A673 (cell line): ENCODE data around the gene C10orf143. TPM values are rescaled to one million over a fixed set of nuclear protein-coding genes. Genes with fewer than 3 reads are reported as not detected.
"Not testable (repeated sequence)": the region's sequence is repeated elsewhere in the genome, so short reads cannot be mapped to it uniquely, and the experiment has no call there.

Experiments
- BruUV-seq: library from RNA; stranded (reverse); fragments of 400-500 nt; replicated peaks from 2 replicates; lab custom pipeline; 2021; lab: Mats Ljungman, UMichigan
- CTCF ChIA-PET: fragments of 300-600 bp; sonication (Branson Sonifier 250); formaldehyde crosslinking; loops from one replicate; lab custom pipeline; 2022; ENCODE audit warnings: antibody characterized with exemption; lab: Charles Lee
- POLR2A ChIA-PET: fragments of 300-600 bp; sonication (Branson Sonifier 250); formaldehyde crosslinking; loops from one replicate; lab custom pipeline; 2022; ENCODE audit warnings: antibody characterized with exemption; ENCODE audit not compliant: low non-redundant PET; lab: Charles Lee
- DNase-seq: peaks from one replicate; pipeline ENCODE4 v3.0.0-alpha.2; 2015; ENCODE audit warnings: low spot score
- H3K27ac ChIP-seq: fragments of 200-600 bp; sonication (generic); 2 replicates; pipeline ENCODE4 v1.5.1; 2016; ENCODE audit warnings: mixed run types, low read depth, mild to moderate bottlenecking, mixed read lengths, antibody characterized with exemption, low read length; ENCODE audit not compliant: poor library complexity, severe bottlenecking
- H3K27me3 ChIP-seq: fragments of 200-600 bp; sonication (generic); replicated peaks from 2 replicates; pipeline ENCODE4 v1.6.1; 2017; ENCODE audit warnings: mixed run types, low read depth, mild to moderate bottlenecking, mixed read lengths, antibody characterized with exemption, low read length; ENCODE audit not compliant: insufficient read depth, poor library complexity
- H3K36me3 ChIP-seq: fragments of 200-600 bp; sonication (generic); 2 replicates; pipeline ENCODE4 v1.6.1; 2016; ENCODE audit warnings: mixed run types, mild to moderate bottlenecking, mixed read lengths, antibody characterized with exemption, low read length; ENCODE audit not compliant: insufficient read depth, poor library complexity, severe bottlenecking
- H3K4me1 ChIP-seq: fragments of 200-600 bp; sonication (generic); 2 replicates; pipeline ENCODE4 v1.6.1; 2017; ENCODE audit warnings: mixed run types, mild to moderate bottlenecking, mixed read lengths, antibody characterized with exemption, low read length; ENCODE audit not compliant: insufficient read depth, poor library complexity, severe bottlenecking
- H3K4me3 ChIP-seq: fragments of 200-600 bp; sonication (generic); 2 replicates; pipeline ENCODE4 v1.5.1; 2016; ENCODE audit warnings: low read depth, mixed run types, mild to moderate bottlenecking, mixed read lengths, low read length; ENCODE audit not compliant: poor library complexity, severe bottlenecking
- H3K9me3 ChIP-seq: fragments of 200-600 bp; sonication (generic); 2 replicates; pipeline ENCODE4 v1.6.1; 2016; ENCODE audit warnings: mixed run types, low read depth, mild to moderate bottlenecking, mixed read lengths, antibody characterized with exemption, low read length; ENCODE audit not compliant: poor library complexity, severe bottlenecking
- EZH2 ChIP-seq: fragments of 200-600 bp; sonication (generic); IDR thresholded peaks from 2 replicates; pipeline ENCODE4 v1.6.1; 2017; ENCODE audit warnings: borderline replicate concordance, low read depth, mild to moderate bottlenecking, mixed read lengths, antibody characterized with exemption, low read length; ENCODE audit not compliant: poor library complexity, severe bottlenecking
- intact Hi-C: fragments of 100-400 bp; cut with micrococcal nuclease; formaldehyde crosslinking; loops from one replicate; pipeline ENCODE4 v1.10.0; 2022; ENCODE audit not compliant: unreplicated experiment
- total RNA-seq: library from RNA; stranded (reverse); gene quantifications from 2 replicates; pipeline ENCODE4 v1.2.3, GENCODE V29; 2021
- TF ChIP-seq, protein P1 (sequence below): fragments of 300-800, 200-600 bp; sonication (generic); conservative IDR thresholded peaks from 2 replicates; pipeline ENCODE4 v1.5.1; 2017; ENCODE audit warnings: low read depth, mild to moderate bottlenecking, antibody characterized with exemption, low read length, moderate library complexity, mixed read lengths

Gene C10orf143
- total RNA-seq, 1 experiment from 2014 or later = 1.8 TPM

DNA sequence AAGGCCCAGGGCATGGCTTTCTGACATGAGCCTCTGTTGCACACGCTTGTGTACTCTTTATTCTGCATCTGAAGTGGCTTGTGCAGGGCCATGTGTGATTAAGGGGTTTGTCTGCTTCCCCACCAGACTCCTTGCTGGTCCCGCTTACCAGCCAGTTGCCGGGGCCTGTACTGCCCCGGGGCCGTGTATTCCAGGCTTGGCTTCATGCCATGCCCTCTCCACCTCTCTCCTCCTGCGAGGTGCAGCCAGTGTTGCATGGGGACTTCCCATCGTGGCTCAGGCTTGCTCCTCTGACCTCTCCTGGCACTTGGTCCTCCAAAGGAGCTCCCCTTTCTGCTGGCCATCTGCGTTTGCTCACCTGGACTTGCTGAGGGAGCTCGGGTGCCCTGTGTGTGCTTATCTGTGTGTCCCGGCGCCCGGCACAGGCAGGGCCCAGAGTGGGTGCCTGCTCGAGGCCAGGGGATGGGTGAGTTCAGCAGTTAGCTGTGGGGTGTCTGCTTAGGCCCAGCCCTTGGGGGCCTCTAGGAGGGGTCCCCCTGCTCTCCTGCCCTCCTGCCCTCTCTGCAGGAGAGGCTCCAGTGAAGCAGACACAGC, 11.0 kb upstream of the C10orf143 start:
- no peaks in the 10 kb centered on the region for H3K4me1 ChIP-seq
- POLR2A ChIA-PET = no interaction called here
- no peak for DNase-seq
- no peak overlapping the region for H3K4me3 ChIP-seq
- no TSS peak for BruUV-seq
- no peaks in the 10 kb centered on the region for H3K36me3 ChIP-seq
- CTCF ChIA-PET = no interaction called here
- H3K9me3 ChIP-seq = no peaks in the 10 kb centered on the region
- H3K27me3 ChIP-seq = no peaks in the 10 kb centered on the region
- H3K27ac ChIP-seq = no peak overlapping the region
- no peak for TF ChIP-seq EZH2
- TF ChIP-seq, protein P1, sequence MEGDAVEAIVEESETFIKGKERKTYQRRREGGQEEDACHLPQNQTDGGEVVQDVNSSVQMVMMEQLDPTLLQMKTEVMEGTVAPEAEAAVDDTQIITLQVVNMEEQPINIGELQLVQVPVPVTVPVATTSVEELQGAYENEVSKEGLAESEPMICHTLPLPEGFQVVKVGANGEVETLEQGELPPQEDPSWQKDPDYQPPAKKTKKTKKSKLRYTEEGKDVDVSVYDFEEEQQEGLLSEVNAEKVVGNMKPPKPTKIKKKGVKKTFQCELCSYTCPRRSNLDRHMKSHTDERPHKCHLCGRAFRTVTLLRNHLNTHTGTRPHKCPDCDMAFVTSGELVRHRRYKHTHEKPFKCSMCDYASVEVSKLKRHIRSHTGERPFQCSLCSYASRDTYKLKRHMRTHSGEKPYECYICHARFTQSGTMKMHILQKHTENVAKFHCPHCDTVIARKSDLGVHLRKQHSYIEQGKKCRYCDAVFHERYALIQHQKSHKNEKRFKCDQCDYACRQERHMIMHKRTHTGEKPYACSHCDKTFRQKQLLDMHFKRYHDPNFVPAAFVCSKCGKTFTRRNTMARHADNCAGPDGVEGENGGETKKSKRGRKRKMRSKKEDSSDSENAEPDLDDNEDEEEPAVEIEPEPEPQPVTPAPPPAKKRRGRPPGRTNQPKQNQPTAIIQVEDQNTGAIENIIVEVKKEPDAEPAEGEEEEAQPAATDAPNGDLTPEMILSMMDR = no peak
- intact Hi-C loops = loop anchor here (10.0 kb wide), 1 partner anchor 147 kb away; no protein-coding TSS in a partner anchor

DNA sequence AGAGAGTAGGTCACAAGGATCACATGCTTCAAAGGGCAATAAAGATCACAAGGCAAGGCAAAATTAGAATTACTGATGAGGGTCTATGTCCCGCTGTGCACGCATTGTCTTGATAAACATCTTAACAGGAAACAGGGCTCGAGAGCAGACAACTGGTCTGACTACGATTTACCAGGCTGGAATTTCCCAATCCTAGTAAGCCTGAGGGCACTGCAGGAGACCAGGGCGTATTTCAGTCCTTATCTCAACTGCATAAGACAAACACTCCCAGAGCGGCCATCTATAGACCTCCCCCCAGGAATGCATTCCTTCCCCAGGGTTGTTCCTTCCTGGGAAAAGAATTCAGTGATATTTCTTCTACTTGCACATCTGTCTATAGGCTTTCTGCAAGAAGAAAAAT, 6.9 kb upstream of the C10orf143 start:
- H3K27ac ChIP-seq, H3K36me3 ChIP-seq, H3K4me1 ChIP-seq, CTCF ChIA-PET, H3K4me3 ChIP-seq, H3K27me3 ChIP-seq, intact Hi-C loops, H3K9me3 ChIP-seq, DNase-seq, BruUV-seq, POLR2A ChIA-PET: not testable (repeated sequence)

DNA sequence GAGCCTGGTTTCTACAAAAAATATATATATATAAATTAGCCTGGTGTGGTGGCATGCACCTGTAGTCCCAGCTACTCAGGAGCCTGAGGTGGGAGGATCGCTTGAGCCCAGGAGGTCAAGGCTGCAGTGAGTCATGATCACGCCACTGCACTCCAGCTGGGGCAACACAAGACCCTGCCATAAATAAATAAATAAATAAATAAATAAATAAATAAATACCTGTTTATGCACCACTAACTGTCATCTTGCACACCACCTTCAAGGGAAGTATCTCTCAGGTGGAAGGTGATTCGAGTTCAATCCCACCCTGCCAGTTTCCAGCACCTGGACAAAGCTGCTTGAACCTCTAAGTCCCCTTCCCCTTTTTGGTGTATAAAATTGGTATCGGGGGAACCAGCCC, 6.3 kb upstream of the C10orf143 start:
- CTCF ChIA-PET, POLR2A ChIA-PET, intact Hi-C loops: not testable (repeated sequence)

DNA sequence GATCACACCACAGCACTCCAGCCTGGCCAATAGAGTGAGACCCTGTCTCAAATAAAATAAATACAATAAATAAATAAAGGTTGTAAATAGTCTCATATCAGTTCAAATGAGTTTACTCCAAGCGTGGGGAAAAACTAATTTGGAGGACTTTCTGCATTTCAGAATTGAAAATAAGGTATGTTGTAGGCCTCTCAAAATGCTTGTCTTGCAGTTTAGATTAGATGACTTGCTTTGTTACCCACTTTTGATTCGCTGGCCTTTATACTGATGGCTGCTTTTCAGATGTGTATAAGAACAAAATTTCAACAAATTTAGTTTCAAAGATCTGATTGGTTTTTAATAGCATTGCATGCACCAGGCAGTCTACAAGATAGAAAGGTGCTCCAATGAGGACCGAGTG, 2.2 kb upstream of the C10orf143 start:
- Histone ChIP-seq H3K27ac (no peak overlapping the region), H3K4me3 (no peak overlapping the region), H3K9me3 (no peaks in the 10 kb centered on the region), H3K27me3 (no peaks in the 10 kb centered on the region), H3K4me1 (peaks cover 8% of the 10 kb centered on the region), H3K36me3 (no peaks in the 10 kb centered on the region)
- intact Hi-C loops = loop anchor here (5.0 kb wide), 1 partner anchor 934 kb away; no protein-coding TSS in a partner anchor
- BruUV-seq = no TSS peak
- no peak for DNase-seq
- ChIA-PET POLR2A (no interaction called here), CTCF (no interaction called here)
- TF ChIP-seq EZH2 = no peak
- TF ChIP-seq, protein P1 = no peak

More for the DNA sequence above, 6.3 kb upstream of the C10orf143 start:
- H3K4me3 ChIP-seq, H3K27ac ChIP-seq, DNase-seq, H3K27me3 ChIP-seq, H3K36me3 ChIP-seq, BruUV-seq, H3K9me3 ChIP-seq, H3K4me1 ChIP-seq: not testable (repeated sequence)
